NCI-H1436 (cell line): Measurements from ENCODE around the gene CTRL.
A peak's percentile ranks its signal among the peaks of the same experiment; 100 is the strongest.
"Not testable (repeated sequence)": the region's sequence is repeated elsewhere in the genome, so short reads cannot be mapped to it uniquely, and the experiment has no call there.

Experiments used
- DNase-seq: peaks from one replicate; lab custom pipeline; 2025; lab: John Stamatoyannopoulos, UW

CTRL gene

DNA sequence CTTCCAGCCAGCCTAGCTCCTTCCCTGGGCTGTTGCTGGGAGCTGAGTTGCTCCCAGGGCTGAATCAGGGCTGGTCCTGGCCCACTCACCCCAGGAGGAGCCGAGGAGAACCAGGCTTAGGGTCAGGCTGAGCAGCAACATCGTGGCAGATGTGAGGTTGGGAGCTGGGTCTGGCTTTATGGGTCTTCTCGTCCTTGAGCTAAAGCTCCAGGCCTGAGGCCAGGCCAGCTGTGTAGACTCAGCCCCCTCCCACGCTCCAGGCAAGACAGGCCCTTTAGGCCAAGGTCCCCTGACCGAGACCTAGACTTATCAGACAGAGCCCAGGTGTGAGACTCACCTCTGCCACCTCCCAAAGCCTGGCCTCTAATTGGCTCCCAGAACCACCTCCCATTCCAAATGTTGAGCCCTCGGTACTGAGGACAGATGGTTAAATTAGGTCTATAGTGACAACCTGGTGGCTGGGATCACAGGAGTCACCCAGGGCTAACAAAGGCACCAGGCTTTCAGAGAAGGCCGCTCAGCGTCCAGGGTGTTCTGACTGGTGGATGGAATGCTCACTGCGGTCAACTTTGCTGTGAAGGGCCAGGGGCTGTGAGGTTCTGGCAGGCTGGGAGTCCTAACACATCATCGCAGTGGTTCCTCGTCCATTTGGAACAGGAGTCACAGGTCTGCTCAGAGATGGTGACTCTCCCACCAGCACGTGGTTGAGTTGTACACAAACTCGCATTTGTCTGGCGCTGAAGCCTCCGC lies at the start of gene CTRL:
Gene CTRL, minus strand, starts transcription at position 151 of the 750 bp plus-strand sequence. Its CDS starts 10 bp downstream, at position 141.
- DNase-seq, result no peak

DNA sequence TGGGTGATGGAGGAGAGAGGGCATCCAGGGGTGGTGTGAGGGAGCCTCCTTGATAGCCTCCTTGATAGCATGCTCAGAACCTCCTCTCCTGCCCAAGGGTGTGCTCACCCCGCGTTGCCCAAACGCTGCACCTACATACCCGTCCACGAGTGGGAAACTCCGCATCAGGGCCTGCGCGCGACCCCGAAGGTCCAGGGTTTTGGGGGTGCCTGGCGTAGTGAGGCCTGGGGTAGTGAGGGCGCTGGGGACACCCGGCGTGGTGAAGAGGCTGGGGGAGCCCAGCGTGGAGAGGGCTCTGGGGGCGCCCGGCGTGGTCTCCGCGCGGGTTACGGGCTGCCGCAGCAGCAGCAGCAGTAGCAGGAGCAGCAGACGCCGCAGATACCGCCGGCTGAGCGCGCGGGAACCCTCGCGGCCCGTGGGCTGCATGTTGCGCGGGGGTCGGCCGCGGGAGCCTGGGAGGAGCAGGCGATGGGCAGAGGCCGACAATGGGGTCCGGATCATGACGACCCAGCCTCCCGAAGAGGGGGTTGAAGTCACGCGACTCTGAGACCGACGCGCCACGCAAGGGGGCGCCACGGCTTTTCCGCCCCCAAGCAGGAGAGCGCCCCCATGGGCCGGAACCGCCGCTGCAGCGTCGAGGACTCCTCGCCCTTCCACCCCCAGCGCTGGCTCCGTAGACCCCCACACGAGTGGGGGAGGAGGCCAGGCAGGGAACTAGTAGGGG lies 48.5 kb upstream of the CTRL start, which contains the start of gene DPEP3:
Gene DPEP3, minus strand, starts transcription at position 545 of the 724 bp plus-strand sequence. Its CDS starts 119 bp downstream, at position 426.
- DNase-seq, result no peak

DNA sequence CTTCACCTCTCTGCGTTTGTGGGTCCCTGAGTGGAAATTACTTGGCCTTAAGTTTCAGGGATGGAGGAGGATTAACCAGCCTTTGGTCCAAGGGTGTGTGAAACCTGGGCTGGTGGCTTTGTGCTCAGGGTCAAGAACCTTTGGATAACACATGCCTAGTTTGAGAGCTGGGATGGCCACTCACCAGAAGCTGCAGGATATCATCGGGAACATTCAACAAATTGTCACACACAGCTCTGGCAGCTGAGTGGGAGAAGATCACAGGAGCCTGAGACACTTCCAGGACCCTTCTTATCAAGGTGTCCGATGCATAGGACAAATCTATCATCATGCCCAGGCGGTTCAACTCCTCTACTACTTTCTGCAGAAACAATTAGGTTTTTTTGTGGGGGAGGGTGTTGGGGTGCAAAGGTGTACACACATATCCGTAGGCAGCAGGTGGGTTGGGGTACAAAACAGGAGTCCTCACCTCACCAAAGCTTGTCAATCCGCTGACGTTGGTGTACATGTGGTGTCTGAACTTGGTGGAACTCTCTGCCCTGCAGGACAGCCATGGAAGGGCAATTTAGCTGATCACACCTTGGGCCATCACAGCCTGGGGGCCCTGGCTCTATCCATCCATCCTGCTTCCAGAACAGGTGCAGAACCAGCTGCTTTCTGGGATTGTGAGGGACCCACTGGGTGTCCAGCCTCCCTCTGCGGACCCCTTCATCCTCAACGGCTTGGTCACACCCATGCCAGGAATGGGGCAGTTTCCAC lies 46.0 kb upstream of the CTRL start:
- no peak for DNase-seq

DNA sequence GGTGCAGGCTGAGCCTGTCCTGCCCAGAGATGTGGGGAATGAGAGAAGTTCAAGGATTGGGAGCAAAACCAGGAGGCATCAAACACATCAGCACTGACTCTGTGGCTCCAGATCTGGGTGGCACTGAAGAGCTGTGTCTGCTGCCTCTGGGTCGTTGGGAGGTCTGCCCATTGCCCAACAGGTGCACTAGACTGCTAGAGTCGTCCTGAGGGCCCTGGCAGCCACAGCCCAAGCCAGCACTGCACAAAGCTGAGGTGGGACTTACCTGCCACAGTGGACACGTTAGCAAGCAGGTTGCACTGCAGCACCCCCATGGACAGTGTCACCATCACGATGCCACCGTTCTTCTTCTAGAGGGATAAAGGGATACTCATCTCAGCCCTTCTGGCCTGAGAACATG lies 45.3 kb upstream of the CTRL start:
- no peak for DNase-seq

DNA sequence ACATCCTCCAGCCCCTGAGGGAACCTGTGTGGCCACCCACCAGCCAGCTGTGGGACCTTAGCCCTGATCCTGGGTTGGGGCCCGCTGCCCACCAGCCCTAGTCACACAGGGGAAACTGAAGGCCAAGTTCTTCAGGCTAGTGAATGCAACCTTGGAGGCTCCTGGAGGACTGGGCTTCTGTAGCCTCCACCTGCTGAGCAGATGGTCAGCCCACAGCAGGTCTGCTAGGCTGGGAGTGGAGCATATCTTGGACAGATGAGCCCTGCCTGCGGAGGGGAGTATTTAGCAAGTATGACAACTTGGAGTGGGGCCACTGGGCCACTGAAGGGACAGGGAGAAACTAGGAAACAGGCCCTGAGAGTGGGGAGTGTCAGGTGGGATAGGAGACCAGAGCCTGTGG lies 44.5 kb upstream of the CTRL start:
- no peak for DNase-seq

DNA sequence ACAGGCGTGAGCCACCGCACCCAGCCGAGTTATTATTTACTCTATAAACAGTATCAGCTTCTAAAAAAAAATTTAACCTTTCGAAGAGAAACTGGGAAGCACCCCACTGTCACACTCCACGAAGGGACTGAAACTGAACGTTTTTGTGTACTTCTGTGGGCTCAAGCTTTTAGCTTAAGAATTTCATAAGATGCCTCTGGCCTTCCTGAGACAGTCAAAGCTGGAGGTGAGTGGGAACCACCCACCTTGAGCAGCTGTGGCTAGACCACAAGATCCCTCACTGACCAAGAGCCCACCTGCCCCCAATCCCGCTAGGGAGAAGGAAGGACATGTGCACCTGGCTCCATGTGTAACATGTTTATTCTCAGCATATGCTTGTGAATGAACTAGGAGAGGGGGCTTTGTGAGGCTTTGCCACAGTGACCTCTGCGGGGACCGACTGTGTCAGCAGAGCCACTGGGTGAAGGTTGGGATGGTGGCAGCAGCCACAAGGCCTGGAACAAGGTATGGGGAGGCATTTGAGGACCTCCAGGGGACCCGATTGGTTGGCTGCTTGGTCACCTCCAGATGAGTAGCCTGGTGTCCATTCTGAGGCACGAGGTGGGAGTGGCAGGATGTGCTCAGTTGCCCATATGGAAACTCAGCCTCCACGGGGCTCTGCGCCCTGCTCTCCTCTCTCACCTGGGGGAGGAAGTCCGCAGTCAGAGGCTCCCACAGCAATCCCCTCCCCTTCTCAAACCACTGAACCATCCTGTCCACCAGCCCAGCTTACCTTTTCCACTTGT lies 43.9 kb upstream of the CTRL start:
- no peak for DNase-seq

DNA sequence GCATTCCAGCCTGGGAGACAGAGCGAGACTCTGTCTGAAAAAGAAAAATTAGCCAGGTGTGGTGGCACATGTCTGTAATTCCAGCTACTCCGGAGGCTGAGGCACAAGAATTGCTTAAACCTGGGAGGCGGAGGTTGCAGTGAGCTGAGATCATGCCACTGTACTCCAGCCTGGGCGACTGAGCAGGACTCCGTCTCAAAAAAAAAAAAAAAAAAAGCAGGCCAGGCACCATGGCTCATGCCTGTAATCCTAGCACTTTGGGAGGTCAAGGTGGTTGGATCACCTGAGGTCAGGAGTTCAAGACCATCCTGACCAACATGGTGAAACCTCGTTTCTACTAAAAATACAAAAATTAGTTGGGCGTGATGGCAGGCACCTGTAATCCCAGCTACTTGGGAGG lies 40.6 kb upstream of the CTRL start:
- DNase-seq, result not testable (repeated sequence)

DNA sequence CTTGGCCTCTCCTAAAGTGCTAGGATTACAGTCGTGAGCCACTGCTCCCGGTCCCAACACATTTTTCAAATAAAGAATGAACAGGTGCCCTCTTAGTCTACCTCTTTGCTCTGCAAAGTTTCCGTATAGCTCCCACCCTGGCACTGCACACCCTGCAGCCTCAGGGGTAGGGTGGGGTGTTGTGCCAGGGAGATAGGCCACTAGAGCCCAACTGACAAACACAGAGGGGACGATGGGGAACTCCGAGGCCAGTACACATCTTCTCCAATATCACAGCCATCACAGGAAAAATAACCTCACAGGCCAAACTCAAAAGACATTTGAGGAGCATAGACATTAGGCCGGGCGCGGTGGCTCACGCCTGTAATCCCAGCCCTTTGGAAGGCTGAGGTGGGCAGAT lies 39.4 kb upstream of the CTRL start:
- DNase-seq, result no peak

DNA sequence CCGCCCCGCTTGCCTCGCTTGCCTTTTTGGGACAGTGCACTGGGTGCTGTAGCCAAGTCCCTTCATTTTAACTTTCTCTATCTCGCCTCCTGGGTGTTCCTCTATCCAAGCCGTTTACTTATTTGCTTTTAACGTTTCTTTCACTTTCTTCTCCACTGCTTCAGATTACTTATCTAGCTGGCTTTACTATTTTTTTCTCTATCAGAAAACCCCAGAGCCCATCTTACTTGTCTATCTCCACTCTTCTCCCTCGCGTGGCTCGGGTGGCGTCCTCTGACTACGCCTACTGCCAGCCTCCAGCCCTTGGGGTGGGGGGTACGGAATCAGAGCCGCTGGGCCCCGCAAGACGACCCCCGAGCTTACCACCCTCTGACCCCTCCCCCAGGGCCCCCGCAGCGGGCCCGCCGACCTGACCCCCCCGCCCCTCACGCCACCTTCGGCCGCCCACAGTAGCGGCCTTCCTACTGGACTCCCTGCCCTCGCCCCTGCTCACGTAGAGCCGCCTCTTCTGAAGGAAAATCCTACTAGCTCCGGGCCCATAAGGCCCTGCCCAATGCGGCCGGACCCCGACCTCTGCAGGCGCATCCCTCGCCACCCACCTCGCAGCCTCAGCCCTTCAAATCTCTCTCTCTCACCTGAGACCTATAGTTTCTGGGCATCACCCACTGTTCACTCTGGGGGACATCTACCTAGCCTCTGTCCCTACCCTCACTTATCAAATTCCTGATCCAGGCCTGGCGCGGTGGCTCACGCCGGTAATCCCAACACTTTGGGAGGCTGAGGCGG lies 37.8 kb upstream of the CTRL start:
- no peak for DNase-seq

DNA sequence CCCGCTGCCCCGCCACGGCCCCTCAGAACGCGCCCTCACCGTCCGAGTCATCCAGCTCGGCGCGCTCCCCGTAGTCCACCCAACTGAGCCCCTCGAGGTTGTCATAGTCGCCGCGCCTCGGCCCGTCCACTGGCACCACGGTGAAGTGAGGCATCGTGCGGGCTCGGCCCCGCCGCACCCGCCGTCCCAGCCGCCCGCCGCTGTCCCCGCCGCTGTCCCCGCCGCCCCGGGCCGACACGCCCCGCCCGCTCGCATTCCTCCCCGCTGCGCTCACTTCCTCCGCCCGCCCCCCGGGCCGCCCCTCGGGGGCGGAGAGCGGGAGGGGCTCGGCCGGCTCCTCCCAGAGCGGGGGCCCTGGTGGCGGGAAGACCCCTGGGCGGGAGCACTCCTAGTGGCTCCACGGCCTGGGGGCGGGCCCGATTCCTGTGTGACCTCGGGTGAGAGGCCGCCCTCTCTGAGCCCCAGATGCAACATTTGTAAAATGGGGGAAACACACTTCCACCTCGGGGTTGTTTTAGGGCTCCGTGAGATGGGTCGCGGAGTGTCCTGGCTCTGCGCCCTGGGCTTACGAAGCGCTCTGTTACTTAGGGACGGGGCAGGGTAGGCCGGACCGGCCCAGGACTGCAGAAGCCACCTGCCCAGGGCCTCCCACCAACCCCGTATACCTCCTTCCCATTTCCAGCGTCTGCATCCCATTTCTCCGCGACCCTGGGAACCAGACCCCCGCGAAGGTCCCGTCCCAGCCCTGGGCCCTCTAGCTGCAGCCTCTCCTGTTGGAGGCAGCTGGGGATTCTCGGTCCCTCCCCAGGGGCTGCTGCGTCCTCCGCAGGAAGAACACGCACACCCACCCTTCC lies 37.0 kb upstream of the CTRL start, which contains the start of gene SLC12A4:
Gene SLC12A4, minus strand, starts transcription at position 238 of the 854 bp plus-strand sequence. Its CDS starts 84 bp downstream, at position 154.
- peak; percentile 77 for DNase-seq

DNA sequence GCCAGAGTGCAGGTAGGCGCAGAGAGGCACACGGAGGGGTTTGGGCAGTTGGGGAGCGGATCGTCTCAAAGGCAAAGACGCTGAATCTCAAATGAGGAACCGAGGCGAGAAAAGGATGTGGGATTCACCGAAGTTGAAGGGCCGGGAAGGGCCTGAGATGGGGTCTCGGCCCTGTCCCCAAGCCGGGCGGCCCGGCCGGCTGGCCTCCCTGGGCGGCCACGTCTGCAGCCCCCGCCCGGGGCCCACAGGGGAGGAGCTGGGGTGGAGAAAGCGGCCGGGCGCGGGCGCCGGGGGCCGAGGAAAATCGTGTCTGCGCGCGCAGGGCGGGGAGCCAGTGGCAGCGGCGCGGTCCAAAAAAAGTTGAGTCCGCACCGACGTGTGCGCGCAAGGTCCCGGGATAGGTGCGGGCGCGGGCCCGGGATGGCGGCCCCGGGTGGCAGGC lies 36.3 kb upstream of the CTRL start:
- DNase-seq, result no peak

DNA sequence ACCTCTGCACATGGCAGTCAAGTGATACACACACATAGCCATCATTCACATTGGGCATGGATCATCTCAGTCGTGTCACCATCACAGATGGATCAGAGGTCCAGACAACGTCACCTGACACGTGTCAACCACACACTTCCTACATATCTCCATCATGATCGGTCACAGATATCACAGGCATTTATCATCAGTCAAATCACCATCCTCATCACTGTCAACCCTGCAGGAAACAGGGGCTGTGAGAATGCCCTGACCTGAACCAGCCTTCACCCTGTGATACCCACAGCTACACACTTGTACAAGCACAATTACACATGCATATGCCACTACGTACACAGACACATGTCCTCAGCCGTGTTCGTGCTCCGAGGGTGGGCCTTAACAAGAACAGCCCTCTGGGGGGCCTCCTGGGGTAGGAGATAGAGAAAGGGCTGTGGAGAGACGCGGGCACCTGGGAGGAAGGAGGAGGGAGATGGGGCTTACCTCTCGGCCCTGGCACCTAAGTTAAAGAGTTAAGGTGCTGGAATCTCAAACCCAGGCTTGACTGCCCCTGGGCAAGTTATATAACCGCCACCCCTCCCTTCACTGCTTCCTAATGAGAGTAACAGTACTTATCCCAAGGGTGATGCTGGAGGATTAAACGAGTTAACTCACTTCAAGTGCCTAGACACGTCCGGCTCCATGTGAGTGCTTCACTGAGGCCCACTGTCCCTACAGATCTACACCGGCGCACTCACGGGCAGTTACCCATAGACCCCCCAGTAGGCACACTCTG lies 35.7 kb upstream of the CTRL start:
- no peak for DNase-seq

DNA sequence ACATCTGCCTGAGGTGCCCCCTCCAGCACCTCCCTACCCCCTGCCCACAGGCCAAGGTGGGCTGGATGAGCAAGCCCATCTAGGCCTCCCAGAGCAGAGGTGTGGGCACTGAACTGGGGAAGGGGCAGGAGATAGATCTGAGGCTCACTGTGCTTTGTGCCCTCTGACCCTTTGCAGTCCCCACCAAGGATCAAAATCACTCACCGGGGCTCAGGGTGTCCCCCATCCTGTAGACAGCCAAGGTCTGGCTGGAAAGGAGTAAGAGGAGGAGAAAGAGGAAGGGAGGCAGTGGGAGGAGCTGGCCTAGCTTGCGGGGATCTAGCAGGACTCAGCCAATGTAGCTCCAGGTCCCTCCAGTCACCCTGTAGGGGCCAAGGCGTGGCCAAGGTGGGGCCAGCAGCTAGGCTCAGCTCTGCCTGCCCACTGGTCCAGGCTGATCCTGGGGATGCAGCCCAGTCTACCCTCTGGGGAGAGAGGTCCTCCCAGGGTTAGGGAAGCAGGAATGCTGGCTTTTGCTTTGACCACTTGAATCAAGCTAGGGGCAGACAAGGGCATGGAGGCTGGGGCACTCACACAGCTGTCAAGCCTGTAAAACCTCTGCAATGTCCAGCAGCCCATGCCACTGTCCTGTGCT lies 35.0 kb upstream of the CTRL start:
- DNase-seq, result no peak

DNA sequence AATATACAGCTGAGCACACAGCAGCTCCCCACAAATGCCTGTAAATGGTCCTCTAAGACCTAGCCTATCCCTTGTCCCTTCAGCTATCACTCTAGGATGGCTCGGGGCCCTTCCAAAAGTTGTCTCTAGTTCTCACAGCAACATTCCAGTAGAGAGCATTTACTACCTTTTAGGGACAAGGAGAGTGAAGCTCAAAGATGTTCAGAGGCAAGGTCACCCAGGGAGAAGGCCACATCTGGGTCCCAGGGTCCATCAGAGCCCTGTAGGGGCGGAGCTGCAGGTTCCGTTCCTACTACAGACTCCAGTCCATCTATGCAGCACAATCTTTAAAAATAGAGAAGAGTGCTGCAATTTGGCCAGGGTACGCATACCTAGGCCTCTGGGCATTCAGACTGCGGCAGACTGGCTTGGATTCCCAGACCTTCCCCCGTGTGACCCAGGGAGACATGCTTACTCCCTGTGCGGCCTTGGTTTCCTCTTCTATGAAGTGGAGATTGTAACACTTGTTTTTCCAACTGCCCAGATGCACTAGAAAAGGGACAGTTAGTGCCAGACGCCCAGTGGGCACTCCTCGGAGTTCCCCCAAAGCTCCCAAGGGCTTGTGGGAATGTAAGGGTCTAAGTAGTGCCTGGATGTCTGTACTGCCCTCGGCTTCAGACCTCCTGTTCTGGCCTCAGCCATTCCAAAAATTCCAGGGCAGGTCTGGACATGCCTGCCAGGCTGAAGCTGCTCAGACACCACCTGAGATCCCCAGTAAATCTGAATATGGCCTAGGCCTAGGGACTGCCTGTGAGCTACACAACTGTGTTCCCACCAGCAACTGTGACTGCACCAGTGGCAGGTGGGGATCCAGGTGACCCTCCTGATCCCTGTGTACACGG lies 34.2 kb upstream of the CTRL start:
- no peak for DNase-seq

DNA sequence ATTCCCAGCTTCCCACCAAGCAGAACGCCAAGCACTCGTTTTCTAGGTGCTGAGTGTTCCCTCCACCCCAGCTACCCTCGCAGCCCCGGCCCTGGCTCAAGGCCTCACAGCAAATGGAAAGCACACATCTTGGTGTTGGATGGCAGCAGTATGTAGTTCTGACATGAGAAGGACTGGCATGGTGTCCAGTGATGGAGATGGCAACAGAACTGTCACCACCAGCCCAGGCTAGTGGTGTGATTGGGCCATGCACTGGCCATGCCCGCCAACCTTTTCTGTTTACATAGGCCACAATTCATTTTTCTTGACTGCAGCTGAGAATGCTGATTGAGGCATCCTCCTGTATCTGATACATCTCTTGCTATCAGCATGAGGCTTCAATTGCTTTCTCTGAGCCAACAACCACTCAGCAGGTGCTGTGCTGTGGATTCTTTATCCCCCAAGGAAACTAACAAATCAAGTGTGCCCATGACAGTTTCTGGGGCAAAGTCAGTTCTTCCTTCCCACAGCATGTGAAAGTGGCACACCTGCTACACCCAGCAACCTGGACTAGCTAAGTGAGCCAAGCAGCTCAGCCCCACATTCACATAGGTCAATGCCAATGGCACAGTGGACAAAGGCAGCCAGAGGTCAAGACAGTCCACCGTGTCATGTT lies 32.9 kb upstream of the CTRL start:
- DNase-seq, result no peak

DNA sequence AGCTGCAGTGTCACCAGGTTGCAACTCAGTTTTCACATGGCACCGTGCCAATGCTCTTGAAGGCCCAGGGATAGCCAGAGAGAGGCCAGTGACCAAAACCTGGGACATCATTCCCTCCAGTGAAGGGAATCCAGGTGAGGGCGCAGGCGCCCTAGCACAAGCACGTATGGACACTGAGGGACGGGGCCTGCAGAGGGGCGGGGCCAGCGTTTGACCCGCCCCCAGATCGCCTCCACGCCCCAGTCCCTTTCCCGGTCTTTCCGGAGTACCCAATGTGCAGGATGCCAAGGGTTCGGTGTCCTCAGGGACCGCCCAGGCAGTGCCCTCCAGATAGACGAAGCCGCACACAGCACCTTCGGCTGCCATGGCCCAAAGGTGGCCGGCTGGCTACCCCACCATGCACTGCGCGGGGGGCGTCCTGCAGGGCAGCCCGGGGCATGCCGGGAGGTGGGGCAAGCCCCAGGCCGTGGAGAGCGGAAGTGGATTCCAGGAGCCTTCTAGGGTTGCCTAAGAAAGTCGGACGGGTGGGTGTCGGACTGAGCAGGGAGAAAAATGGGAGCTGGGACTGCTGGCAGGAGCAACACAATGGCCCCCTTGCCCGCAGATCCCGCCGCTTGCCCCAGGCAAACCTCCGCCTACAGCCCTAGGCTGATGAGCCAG lies 32.1 kb upstream of the CTRL start:
- DNase-seq, result no peak

DNA sequence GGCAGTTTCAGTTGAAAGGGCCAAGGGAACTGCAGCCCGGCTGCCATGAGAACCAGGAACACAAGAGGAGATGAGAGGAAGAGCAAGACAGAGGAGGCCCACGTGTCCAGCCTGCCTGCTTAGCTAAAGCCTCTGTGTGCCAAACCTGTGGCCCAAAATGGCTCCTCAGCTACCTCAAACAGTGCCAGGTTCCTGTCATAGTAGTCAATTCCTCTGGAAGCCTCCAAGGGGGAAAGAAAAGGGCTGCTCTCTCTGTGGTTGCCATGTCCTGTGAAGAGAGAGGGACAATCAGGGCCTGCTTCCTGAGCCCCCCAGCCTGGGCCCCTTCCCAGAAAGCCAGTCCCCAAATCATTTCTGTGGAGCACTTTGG lies 31.6 kb upstream of the CTRL start:
- DNase-seq, result no peak
